Upper lobe of left lung (tissue), 6 donors: ENCODE data around the gene PRKAB2. TPM values are rescaled to one million over a fixed set of nuclear protein-coding genes. Genes with fewer than 3 reads are reported as not detected.
"Not testable (repeated sequence)": the region's sequence is repeated elsewhere in the genome, so short reads cannot be mapped to it uniquely, and the experiment has no call there.

ENCODE experiments used
- ATAC-seq, 2 donors: fragments of 200-7000 bp; cut with Tn5 transposase; one replicate each; pipeline ENCODE4 v1.9.1; 2022; ENCODE audit warnings: mild to moderate bottlenecking in 2 of 2, moderate library complexity in 2 of 2; ENCODE audit not compliant: low FRiP score in 2 of 2
- DNase-seq, 2 donors: peaks; one replicate each; pipeline ENCODE4 v3.0.0-alpha.2; 2019 to 2020
- H3K27ac ChIP-seq, 4 donors: fragments of 200-600 bp; sonication (generic); one replicate each; pipeline ENCODE4 v1.5.1; 2016 to 2019
- H3K27me3 ChIP-seq, 4 donors: fragments of 200-600 bp; sonication (generic); one replicate each; pipeline ENCODE4 v1.5.1; 2017 to 2019
- H3K36me3 ChIP-seq, 4 donors: fragments of 200-600 bp; sonication (generic); one replicate each; pipeline ENCODE4 v1.5.1; 2016 to 2019
- H3K4me1 ChIP-seq, 4 donors: fragments of 200-600 bp; sonication (generic); one replicate each; pipeline ENCODE4 v1.5.1; 2018 to 2019
- H3K4me3 ChIP-seq, 4 donors: fragments of 200-600 bp; sonication (generic); one replicate each; pipeline ENCODE4 v1.5.1; 2017 to 2019; ENCODE audit warnings: mild to moderate bottlenecking in 2 of 4, moderate library complexity in 1 of 4
- H3K9me3 ChIP-seq, 4 donors: fragments of 200-600 bp; sonication (generic); one replicate each; pipeline ENCODE4 v1.5.1; 2018 to 2019
- EP300 ChIP-seq, 4 donors: sonication (generic); formaldehyde crosslinking; IDR thresholded peaks; one replicate each; pipeline ENCODE4 v1.5.1; 2017; ENCODE audit warnings: antibody characterized with exemption in 4 of 4, control low read depth in 2 of 4
- POLR2A ChIP-seq, 4 donors: fragments of 450-650 bp; IDR thresholded peaks; one replicate each; pipeline ENCODE4 v1.5.1; 2016 to 2017; ENCODE audit warnings: antibody characterized with exemption in 4 of 4, mild to moderate bottlenecking in 2 of 4
- POLR2AphosphoS5 ChIP-seq, 2 donors: sonication (generic); formaldehyde crosslinking; IDR thresholded peaks; one replicate each; pipeline ENCODE4 v1.5.1; 2017; ENCODE audit warnings: antibody characterized with exemption in 2 of 2
- WGBS, 2 donors: methylation state at CpG; one replicate each; pipeline ENCODE4 v1.1.5; 2017 to 2018; 5-methylcytosine and 5-hydroxymethylcytosine counted together
- total RNA-seq, 6 donors: library from RNA; depleted of rRNA in 4 of 6; stranded (reverse); fragments of >200 nt in 4 of 6; gene quantifications; one replicate each; pipeline versions ENCODE4 v1.1.0 to v1.2.1, GENCODE V29; 2016 to 2021
- TF ChIP-seq, protein P1 (sequence below), 6 experiments: fragments of 450-650 bp in 4 of 6; fragments of 200-600 bp in 2 of 6; sonication (generic) in 2 of 6; IDR thresholded peaks; one replicate each; pipeline ENCODE4 v1.5.1; 2016 to 2019; ENCODE audit warnings: antibody characterized with exemption in 6 of 6
- donor health status: DM: no; HTN: no; CAD: no; lungs with moderate emphysema.
- donor health status: DM: no; HTN: yes; CAD: no; lungs with severe emphysema.

The PRKAB2 gene
- total RNA-seq, 6 donors from 2014 or later, result 8.1 to 22.0 (median 10.9) TPM

DNA sequence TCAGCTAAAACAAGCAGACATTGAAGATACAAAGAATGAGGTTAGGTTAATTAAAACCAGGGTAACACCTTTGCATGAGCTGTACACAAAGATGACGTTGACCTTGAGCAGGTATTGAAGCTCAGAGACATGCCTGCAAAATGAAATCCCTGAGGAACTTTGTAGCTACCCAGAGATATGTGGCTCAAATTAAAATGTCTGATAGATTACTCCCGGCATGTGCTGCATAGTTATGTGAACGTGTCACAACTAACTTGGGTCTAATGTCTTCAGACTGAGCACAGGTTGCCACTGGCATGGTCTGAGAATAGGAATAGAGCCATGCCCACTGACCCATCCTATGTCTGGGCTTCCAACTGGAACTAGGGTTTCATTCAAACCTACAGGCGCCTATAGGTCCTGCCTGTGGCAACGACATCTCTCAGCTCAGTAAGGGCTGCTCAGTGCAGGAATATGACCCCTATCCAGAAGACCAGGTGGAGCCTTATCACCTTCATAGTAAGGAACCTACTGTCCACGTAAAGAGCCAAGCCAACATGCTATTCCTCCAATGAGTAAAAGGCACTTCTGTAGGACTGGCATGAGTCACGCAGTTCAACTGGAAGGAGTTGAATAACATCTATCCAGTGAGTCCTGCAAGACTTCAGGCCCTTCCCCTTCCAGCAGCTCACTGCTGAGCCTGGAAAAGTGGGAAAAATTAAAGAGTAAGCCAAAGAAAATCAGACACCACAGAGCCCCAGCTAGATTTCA, 60.7 kb downstream of the PRKAB2 start:
- ATAC-seq, result no peak

DNA sequence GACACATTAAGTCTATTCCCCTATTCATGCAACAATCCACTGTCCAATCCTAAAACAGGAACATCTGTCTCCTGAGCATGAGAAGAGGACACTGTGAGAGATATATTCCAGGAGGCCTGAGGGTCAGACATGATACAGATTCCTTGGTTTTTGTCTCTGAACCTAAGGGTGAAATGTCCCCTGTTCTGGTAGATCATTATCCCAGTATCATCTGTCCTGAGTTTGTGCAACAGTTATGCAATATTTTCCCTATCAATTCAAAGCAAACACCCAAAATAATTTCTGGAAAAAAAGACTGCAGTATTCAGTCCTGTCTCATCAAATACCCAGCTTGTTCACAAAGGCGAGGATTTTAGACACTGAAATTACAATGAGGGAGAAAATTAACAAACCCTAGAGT, 61.4 kb downstream of the PRKAB2 start:
- H3K27me3 ChIP-seq, result no peaks in the 10 kb centered on the region
- no peak overlapping the region for H3K4me3 ChIP-seq
- H3K36me3 ChIP-seq, result no peaks in the 10 kb centered on the region
- TF ChIP-seq EP300 (IDR thresholded peaks at IDR 0.05) (no peak), POLR2AphosphoS5 (IDR thresholded peaks at IDR 0.05) (no peak), POLR2A (IDR thresholded peaks at IDR 0.05) (no peak)
- TF ChIP-seq, protein P1, sequence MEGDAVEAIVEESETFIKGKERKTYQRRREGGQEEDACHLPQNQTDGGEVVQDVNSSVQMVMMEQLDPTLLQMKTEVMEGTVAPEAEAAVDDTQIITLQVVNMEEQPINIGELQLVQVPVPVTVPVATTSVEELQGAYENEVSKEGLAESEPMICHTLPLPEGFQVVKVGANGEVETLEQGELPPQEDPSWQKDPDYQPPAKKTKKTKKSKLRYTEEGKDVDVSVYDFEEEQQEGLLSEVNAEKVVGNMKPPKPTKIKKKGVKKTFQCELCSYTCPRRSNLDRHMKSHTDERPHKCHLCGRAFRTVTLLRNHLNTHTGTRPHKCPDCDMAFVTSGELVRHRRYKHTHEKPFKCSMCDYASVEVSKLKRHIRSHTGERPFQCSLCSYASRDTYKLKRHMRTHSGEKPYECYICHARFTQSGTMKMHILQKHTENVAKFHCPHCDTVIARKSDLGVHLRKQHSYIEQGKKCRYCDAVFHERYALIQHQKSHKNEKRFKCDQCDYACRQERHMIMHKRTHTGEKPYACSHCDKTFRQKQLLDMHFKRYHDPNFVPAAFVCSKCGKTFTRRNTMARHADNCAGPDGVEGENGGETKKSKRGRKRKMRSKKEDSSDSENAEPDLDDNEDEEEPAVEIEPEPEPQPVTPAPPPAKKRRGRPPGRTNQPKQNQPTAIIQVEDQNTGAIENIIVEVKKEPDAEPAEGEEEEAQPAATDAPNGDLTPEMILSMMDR (IDR thresholded peaks at IDR 0.05), result no peak
- H3K9me3 ChIP-seq, result no peaks in the 10 kb centered on the region
- ATAC-seq (no peak), DNase-seq (no peak)
- H3K4me1 ChIP-seq, result no peaks in the 10 kb centered on the region
- H3K27ac ChIP-seq, result no peak overlapping the region
- 83 to 89% methylated on average over 1 of the region's 1 CpG for WGBS, 2 donors

More for the DNA sequence above, 60.7 kb downstream of the PRKAB2 start:
- H3K4me1 ChIP-seq, result no peaks in the 10 kb centered on the region
- no peak overlapping the region for H3K27ac ChIP-seq
- no peak for DNase-seq
- H3K27me3 ChIP-seq, result no peaks in the 10 kb centered on the region
- no peaks in the 10 kb centered on the region for H3K36me3 ChIP-seq
- TF ChIP-seq, protein P1 (IDR thresholded peaks at IDR 0.05), result no peak
- no peak for TF ChIP-seq EP300 (IDR thresholded peaks at IDR 0.05)
- no peak for TF ChIP-seq POLR2A (IDR thresholded peaks at IDR 0.05)
- no peak for TF ChIP-seq POLR2AphosphoS5 (IDR thresholded peaks at IDR 0.05)
- WGBS, 2 donors, result 85 to 92% methylated on average over 7 of the region's 7 CpGs
- no peak overlapping the region for H3K4me3 ChIP-seq
- H3K9me3 ChIP-seq, result no peaks in the 10 kb centered on the region

DNA sequence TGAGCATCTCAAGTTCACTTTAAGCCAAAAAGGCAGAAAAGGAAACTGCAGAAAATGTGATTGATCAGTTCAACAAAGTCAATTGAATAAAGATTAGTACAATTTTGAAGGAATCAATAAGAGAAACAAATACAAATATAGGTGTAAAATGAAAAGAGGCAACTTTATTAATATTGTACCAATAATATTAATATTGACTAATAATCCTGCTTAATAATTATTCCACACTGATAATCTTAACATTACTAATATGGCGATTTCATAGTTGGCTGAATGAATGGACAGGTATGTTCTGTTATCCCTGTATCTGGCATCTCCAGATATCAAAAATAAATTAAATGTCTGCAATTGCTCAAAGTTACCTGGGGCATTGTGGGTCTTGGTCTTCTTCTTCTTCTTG, 61.8 kb downstream of the PRKAB2 start:
- Histone ChIP-seq H3K36me3 (no peaks in the 10 kb centered on the region), H3K4me3 (no peak overlapping the region), H3K4me1 (no peaks in the 10 kb centered on the region), H3K9me3 (no peaks in the 10 kb centered on the region), H3K27ac (no peak overlapping the region), H3K27me3 (no peaks in the 10 kb centered on the region)
- DNase-seq (no peak), ATAC-seq (no peak)
- 86 to 91% methylated on average over 1 of the region's 1 CpG for WGBS, 2 donors
- TF ChIP-seq EP300 (IDR thresholded peaks at IDR 0.05) (no peak), POLR2AphosphoS5 (IDR thresholded peaks at IDR 0.05) (no peak), POLR2A (IDR thresholded peaks at IDR 0.05) (no peak)
- TF ChIP-seq, protein P1 (IDR thresholded peaks at IDR 0.05), result no peak

DNA sequence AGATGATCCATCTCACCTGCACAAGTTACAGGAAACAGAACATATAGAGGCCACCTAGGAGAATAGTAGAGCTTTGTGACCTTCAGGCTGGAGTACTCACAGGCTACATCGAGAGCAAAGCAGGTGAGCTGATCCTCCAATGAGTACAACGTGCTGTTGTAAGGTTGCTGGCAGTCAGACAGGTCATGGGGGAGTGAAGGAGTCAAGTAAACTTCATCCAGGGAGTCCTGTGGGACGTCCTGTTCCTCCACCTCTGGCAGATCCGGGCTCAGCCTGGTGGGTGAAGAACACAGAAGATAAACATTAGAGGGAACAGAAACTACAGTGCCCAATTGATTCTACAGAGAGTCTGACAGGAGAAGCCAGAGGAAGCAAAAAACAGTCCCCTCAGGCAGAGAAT, 62.5 kb downstream of the PRKAB2 start:
- Histone ChIP-seq H3K27ac (no peak overlapping the region), H3K36me3 (no peaks in the 10 kb centered on the region), H3K27me3 (no peaks in the 10 kb centered on the region), H3K9me3 (no peaks in the 10 kb centered on the region), H3K4me1 (no peaks in the 10 kb centered on the region), H3K4me3 (no peak overlapping the region)
- WGBS, 2 donors, result 49 to 58% methylated on average over 4 of the region's 4 CpGs
- no peak for ATAC-seq
- DNase-seq, result no peak
- TF ChIP-seq EP300 (IDR thresholded peaks at IDR 0.05) (no peak), POLR2AphosphoS5 (IDR thresholded peaks at IDR 0.05) (no peak), POLR2A (IDR thresholded peaks at IDR 0.05) (no peak)
- TF ChIP-seq, protein P1 (IDR thresholded peaks at IDR 0.05), result no peak

DNA sequence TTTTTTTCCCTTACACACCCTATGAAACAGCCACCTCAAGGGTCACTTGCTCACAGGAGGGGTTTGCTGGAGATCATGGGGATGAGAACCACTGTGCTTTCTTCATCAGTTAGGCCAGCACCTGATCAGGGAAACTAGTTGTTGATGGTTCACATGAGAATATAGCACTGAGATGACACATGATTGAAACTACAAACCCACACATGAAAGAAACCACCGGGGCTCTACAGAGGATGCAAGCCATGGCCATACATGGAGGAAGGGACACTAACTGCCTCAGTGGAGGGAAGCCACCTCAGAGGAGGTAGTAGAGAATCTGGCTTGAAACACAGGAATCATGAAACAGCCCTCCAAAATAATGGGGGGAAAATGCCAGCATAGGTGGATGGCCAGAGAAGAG, 63.2 kb downstream of the PRKAB2 start:
- 76 to 90% methylated on average over 1 of the region's 1 CpG for WGBS, 2 donors
- ATAC-seq (no peak), DNase-seq (no peak)
- no peaks in the 10 kb centered on the region for H3K27me3 ChIP-seq
- TF ChIP-seq, protein P1 (IDR thresholded peaks at IDR 0.05), result no peak
- no peak for TF ChIP-seq POLR2AphosphoS5 (IDR thresholded peaks at IDR 0.05)
- no peak for TF ChIP-seq POLR2A (IDR thresholded peaks at IDR 0.05)
- TF ChIP-seq EP300 (IDR thresholded peaks at IDR 0.05), result no peak
- no peaks in the 10 kb centered on the region for H3K36me3 ChIP-seq
- H3K4me3 ChIP-seq, result no peak overlapping the region
- H3K27ac ChIP-seq, result no peak overlapping the region
- H3K9me3 ChIP-seq, result no peaks in the 10 kb centered on the region
- no peaks in the 10 kb centered on the region for H3K4me1 ChIP-seq

DNA sequence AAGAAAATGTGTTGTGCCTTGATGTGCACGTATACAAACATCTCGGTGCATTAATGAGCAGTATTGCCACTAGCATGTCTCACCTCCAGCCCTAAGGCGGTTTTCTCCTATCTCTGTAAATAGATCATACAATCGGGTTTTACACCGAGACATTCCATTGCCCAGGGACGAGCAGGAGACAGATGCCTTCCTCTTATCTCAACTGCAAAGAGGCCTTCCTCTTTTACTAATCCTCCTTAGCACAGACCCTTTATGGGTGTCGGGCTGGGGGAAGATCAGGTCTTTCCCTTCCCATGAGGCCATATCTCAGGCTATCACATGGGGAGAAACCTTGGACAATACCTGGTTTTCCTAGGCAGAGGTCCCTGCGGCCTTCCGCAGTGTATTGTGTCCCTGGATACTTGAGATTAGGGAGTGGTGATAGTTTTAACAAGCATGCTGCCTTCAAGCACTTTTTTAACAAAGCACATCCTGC, 65.8 kb downstream of the PRKAB2 start:
- H3K36me3 ChIP-seq, H3K27ac ChIP-seq, H3K27me3 ChIP-seq, ATAC-seq, H3K4me3 ChIP-seq, H3K4me1 ChIP-seq, DNase-seq, H3K9me3 ChIP-seq: not testable (repeated sequence)
- WGBS, 2 donors, result 58 to 65% methylated on average over 9 of the region's 9 CpGs
